CD4-positive, alpha-beta T cell treated with Interleukin-6 for 4 hours (primary cell): ENCODE data around the gene FLT3LG.
A peak's percentile ranks its signal among the peaks of the same experiment; 100 is the strongest.
"Not testable (repeated sequence)": the region's sequence is repeated elsewhere in the genome, so short reads cannot be mapped to it uniquely, and the experiment has no call there.

Experiments
- DNase-seq: peaks from one replicate; pipeline ENCODE4 v3.0.0-alpha.2; 2020; ENCODE audit warnings: mixed read lengths

The FLT3LG gene

DNA sequence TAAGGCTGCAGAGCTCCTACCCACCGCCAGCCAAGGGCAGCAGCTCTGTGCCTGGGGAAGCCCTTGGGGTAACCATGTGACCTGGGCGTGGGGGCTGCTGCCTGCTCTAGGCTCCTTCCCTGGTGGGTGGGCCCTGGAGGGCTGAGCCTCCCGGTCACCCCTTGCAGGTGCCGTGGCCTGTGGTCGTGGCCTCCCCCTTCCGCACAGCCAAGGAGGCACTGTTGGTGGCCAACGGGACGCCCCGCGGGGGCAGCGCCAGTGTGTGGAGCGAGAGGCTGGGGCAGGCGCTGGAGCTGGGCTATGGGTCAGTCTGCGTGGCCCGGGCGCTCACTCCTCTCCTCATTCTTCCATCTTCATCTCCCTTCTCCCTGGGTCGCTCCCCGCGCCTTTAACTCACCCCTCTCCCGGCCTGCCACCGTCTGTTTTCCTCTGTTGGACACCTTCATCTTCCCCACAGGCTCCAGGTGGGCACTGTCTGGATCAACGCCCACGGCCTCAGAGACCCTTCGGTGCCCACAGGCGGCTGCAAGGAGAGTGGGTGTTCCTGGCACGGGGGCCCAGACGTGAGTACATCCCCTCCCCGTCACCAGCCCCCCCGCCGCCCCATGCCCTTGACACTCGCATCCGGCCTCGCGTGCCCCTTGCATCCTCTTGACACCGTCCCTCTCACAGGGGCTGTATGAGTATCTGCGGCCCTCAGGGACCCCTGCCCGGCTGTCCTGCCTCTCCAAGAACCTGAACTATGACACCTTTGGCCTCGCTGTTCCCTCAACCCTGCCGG, 9.9 kb upstream of the FLT3LG start:
- no peak for DNase-seq

DNA sequence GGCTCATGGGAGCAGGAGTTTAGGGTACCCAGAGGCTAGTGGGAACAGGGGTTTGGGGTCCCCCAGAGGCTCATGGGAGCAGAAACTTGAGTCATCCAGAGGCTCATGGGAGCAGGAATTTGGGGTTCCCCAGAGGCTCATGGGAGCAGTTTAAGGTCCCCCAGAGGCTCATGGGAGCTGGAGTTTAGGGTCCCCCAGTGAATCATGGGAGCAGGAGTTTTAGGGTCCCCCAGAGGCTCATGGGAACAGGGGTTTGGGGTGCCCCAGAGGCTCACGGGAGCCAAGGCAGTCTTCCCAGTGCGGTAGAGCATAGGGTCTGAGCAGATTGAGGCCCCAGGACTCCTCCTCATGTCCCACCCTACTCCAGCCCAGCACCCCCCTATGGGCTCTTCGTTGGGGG, 8.6 kb upstream of the FLT3LG start:
- DNase-seq = no peak

GRCh38 chr19:49468199-49468598, 5.8 kb upstream of the FLT3LG start:
- no peak for DNase-seq

DNA sequence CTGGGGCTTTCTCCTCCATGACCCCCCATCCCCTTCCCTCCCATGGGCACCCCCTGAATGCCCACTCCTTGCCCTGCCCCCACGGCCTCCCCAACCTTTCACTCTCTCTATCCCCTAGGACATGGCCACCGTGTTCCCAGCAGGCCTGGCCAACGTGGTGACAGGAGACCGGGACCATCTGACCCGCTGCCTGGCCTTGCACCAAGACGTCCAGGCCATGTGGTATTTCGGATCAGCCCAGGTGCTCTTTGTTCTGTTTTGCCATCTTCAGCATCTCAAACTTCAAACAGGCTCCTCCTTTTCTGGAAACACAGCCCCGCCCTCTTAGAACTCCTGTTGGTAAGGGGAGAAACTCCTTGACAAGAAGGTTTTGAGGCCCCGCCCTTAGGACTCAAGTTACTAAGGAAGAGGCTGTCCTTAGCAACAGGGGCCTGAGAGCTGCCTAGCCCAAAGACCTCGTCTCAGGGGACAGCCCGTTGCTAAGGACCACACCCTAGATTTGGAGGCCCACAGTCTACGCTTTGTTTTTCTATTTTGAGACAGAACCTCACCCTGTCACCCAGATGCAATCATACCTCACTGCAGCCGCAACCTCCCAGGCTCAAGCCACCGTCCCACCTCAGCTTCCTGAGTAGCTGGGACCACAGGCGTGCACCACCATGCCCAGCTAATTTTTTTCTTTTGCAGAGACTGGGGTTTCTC, 5.1 kb upstream of the FLT3LG start:
- DNase-seq = peak; percentile 93

DNA sequence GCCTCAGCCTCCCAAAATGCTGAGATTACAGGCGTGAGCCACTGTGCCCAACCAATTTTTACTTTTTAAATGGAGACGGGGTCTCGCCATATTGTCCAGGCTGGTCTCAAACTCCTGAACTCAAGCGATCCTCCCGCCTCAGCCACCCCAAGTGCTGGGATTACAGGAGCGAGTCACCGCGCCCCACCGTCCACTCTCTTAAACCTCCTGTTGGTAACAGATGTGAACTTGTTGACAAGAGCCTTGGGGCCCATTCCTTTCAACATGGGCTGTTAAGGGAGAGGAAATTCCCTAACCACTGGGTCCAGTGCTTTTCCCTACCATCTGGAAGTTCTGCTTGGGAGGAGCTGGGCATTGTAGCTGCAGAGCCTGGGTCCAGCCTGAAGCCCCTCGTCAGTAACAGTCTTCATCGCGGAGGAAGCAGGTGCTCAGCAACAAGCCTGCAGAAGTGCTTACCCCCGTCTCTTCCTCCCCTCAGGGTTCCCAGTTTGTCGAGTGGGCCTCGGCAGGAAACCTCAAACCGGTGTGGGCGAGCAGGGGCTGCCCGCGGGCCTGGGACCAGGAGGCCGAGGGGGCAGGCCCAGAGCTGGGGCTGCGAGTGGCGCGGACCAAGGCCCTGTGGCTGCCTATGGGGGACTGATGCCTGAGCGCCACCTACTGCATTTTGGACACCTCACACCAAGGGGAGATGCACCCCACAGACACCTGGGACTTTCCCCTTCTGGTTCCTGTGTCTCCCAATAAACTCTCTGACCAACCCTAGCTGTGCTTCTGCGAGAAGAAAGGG, 4.0 kb upstream of the FLT3LG start:
- peak; percentile 83 for DNase-seq

- no peak for DNase-seq
Observed at GRCh38 chr19:49470615-49470978, 3.4 kb upstream of the FLT3LG start.

DNA sequence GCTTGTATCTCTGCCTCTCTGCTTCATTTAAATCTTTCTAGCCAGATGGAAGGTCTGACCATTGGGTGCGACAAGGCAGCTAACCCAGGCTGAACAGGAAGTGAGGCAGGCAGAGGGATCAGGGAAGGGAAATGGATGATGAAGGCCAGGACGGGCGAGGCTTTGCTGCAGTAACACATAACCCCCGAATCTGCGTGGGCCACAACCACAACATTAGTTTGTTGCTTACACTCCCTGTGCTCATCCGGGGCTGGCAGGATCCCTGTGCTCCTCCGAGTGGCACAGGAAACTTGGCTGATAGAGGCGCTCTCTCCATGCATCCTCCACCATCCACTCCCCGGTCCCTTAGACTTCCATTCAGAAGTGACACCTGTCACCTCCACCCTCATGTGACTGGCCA, 1.1 kb upstream of the FLT3LG start:
- DNase-seq = no peak

DNA sequence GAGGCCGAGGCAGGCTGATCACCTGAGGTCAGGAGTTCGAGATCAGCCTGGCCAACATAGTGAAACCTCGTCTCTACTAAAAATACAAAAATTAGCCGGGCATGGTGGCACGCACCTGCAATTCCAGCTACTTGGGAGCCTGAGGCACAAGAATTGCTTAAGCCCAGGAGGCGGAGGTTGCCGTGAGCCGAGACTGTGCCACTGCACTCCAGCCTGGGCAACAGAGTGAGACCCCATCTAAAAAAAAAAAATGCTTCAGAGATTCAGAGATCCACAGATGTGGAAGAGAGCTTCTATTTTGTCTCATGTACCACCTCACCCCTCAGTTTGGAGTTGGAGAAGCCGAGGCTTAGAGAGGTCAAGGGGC, 531 bp upstream of the FLT3LG start:
- not testable (repeated sequence) for DNase-seq

DNA sequence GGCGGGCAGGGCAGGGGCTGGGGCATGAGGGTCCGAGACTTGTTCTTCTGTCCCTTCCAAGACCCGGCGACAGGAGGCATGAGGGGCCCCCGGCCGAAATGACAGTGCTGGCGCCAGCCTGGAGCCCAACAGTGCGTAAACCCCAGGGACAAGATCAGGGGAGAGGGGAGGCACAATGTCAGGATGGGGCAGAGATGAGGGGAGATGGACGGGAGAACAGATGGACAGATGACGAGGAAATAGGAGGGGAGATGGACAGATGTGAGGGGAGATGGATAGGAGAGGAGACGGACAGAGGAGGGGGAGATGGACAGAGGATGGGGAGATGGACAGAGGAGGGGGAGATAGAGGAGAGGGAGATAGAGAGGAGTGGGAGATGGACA, 518 bp downstream of the FLT3LG start:
- DNase-seq = no peak

DNA sequence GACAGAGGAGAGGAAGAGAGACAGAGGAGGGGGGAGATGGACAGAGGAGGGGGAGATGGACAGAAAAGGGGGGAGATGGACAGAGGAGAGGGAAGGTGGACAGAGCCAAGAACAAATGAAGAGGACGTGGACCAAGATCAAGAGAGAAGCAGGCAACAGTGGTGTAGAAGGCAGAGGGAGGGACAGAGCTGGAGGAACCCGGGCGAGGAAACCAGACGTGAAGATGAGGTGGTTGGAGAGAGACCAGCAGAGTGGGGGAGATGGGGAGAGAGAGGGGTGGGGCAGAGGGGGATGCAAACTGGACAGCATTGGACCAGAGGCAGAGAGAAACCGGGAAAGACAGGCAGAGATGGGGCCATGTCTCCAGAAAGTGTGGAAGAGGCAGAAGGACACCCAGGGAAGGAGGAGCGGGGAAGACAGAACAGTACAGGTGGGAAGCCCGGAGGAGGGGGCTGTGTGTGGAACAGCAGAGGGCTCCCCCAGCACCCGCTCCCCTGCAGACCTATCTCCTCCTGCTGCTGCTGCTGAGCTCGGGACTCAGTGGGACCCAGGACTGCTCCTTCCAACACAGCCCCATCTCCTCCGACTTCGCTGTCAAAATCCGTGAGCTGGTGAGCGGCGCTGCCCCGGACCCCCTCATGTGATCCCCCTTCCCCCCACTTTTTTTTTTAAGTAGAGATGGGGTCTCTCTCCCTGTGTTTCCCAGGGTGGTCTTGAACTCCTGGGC, 1.3 kb downstream of the FLT3LG start:
- DNase-seq = peak; percentile 37

GRCh38 chr19:49475995-49476880, 2.2 kb downstream of the FLT3LG start:
- peak; percentile 79 for DNase-seq

- DNase-seq = no peak
Observed at GRCh38 chr19:49479975-49480628, 6.1 kb downstream of the FLT3LG start.

DNA sequence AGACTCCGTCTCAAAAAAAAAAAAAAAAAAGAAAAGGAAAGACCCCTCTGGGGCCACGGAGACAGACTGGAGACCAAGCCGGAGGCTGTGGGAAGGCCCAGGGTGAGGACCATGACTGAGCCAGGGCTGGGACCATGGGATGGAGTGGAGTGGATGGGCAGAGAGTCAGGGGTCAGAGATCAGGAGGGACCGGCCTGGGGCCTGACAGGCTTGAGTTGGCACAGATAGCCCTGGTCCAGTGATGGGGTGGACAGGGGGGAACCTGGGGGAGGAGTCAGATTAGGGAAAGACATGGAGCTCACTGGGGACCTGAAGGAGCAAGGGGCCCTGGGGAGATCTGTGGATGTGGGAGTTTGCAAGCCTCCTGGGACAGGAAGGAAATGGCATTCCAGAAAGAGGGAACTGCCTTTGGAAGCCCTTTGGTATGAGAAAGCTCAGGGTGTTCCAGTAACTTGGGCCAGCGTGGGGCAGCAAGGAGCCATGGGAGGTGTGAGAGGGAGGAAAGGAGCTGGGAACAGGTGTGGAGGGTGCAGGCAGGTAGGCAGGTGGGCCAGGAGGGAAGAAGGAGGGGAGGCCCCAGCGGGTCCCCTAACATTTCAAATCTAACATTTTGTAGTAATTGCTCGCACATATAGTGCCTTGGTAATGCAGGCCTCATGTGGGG, 7.1 kb downstream of the FLT3LG start:
- no peak for DNase-seq

- no peak for DNase-seq
Observed at GRCh38 chr19:49486232-49486631, 12.2 kb downstream of the FLT3LG start.

- DNase-seq = no peak
Observed at GRCh38 chr19:49486710-49487276, 12.8 kb downstream of the FLT3LG start.

DNA sequence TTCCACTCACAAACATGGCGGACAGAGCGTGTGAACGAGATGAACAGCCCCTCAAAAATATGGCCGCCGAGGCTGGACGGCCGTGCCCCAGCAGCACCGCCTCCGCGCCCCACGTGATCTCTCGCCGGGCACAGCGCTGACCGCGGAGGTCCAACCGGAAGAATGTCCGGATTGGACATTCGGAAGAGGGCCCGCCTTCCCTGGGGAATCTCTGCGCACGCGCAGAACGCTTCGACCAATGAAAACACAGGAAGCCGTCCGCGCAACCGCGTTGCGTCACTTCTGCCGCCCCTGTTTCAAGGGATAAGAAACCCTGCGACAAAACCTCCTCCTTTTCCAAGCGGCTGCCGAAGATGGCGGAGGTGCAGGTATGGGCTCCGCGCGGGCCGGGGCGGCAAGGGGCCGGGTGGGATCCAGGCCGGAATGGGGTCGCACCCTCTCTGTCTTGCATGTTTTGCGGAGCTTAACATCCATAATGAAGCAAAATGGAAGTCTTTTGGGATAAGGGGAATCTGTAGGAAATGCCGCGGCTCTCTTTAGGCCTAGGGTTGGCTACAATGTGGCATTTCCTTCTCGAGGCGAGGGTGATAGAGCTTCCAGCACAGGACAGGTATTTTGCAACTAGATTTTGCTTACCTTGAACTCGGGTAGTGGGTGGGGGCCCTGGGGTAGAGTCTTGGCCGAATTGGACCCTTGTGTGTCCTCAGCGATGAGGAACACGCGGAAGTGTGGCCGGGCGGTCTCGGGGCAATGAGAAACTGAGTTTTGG, 13.4 kb downstream of the FLT3LG start, which contains the start of gene RPL13A:
Gene RPL13A (plus strand): TSS at position 332 of the 769 bp plus-strand sequence. CDS start 22 bp downstream, at position 354.
- peak; percentile 100 for DNase-seq

DNA sequence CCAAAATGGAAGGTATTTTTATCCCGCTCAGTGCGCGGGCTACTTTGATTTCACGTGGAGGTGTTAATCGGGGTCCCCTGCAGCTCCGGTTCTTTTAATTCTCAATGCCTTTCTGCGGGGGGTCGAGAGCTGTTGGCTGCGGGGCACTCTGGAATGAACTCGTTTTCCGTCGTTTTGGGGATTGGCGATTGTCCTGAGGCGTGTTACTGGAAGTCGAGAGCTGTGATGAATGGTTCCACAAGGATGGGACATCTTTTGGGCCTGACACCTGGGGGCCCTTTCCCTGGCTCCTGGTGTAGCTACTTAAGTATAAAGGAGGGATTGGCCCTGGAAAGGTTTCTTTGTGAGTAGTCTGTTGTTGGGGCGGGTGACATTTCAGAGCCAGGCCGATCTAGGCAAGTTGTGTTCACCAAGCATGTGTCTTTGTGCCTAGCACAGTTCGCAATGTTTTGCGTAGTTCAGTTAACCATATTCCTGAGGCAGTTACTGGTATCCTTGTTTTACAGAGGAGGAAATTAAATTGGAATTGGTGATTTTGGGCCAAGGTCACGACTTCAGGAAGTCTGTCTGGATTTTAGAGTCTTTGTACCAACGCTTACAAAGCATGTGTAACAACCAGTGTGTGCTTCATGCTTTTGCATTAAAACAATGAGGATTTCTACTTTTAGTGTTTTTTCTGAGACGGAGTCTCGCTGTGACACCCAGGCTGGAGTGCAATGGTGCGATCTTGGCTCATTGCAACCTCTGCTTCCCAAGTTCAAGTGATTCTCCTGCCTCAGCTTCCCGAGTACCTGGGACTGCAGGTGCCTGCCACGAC, 14.2 kb downstream of the FLT3LG start:
- DNase-seq = no peak

DNA sequence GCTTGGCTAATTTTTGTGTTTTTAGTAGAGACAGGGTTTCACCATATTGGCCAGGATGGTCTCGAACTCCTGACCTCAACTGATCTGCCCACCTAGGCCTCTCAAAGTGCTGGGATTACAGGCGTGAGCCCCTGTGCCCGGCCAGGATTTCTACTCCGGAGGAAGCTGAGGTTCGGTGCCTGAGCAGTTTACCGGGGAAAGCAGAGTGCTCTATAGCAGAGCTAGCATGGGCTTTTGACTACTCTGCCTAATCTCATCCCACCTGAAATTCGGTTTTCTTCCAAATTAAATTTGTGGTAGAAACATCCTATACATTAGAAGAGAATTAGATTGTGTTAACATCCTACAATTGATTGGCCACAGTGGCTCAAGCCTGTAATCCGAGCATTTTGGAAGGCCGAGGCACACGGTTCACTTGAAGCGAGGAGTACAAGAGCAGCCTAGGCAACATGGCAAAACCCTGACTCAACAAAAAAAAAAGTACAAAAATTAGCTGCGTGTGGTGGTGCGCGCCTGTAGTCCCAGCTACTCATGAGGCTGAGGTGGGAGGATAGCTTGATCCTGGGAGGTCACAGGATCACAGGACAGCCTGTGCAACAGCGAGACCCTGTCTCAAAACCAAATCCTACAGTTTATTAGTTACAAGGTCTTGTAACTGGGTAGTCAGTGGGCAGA, 15.0 kb downstream of the FLT3LG start:
- no peak for DNase-seq
